B cell (primary cell): Measurements from ENCODE around the gene SLC2A2.

ENCODE experiments used
- CTCF ChIP-seq: fragments of 200-600 bp; IDR thresholded peaks from one replicate; pipeline ENCODE4 v1.8.0; 2022; ENCODE audit warnings: antibody characterized with exemption, mild to moderate bottlenecking
- EZH2 ChIP-seq: IDR thresholded peaks from 2 replicates; pipeline ENCODE4 v1.6.1; 2012; ENCODE audit warnings: borderline replicate concordance, low read depth, mild to moderate bottlenecking, moderate library complexity, low read length; ENCODE audit not compliant: insufficient read depth, poor library complexity, severe bottlenecking

GRCh38 chr3:171054921-171055320, 28.4 kb upstream of the SLC2A2 start:
- TF ChIP-seq EZH2 = no peak
- no peak for TF ChIP-seq CTCF
